Fibroblast of lung (primary cell): ENCODE measurements around the gene ZBTB16.

Experiments
- EZH2 ChIP-seq: IDR thresholded peaks from 2 replicates; pipeline ENCODE4 v1.5.1; 2012; ENCODE audit warnings: low read length, control low read depth, mild to moderate bottlenecking; ENCODE audit errors: missing control alignments
- TF ChIP-seq, protein P1 (sequence below), 2 donors: IDR thresholded peaks in 1 of 2; conservative IDR thresholded peaks in 1 of 2; 1 replicate in 1 of 2; 2 replicates in 1 of 2; pipeline ENCODE4 v1.5.1; 2011 to 2012; ENCODE audit warnings: low read length in 2 of 2, control low read depth in 1 of 2, inconsistent platforms in 1 of 2, low read depth in 1 of 2, mild to moderate bottlenecking in 1 of 2

DNA sequence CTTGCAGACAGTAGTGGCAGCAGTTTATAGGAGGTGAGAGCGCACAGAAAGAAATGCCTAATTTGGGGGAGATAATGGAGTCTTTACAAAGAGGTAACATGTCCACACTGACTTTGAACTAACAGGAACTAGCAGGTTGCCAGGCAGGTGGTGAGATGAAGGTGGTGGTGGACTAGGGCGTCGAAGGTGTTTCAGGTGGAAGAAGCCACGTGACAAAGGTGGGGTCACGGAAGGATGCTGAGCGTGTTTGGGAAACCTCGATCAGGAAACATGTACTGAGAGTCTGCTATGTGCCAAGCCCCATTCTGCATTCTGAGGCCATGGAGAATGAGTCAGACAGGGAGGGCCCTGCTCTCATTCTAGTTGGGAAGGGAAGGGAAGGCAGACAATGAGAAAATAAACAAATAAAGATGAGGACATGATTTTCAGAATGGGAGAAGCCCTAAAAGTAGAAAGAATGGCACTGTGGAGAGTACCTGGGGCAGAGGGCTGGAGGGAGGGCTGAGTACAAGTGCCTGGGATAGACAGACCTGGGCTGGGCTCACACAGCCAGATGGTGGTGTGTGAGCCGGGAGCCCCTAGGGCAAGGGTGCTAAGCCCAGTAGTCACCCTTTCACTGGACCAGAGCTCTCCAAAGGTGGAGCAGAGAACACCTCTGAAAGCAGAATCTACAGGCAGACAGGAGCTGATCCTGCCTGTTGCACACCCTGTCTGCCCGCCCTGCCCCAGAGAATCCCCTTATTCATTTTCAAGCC is 220.5 kb downstream of the ZBTB16 start:
- TF ChIP-seq, protein P1, sequence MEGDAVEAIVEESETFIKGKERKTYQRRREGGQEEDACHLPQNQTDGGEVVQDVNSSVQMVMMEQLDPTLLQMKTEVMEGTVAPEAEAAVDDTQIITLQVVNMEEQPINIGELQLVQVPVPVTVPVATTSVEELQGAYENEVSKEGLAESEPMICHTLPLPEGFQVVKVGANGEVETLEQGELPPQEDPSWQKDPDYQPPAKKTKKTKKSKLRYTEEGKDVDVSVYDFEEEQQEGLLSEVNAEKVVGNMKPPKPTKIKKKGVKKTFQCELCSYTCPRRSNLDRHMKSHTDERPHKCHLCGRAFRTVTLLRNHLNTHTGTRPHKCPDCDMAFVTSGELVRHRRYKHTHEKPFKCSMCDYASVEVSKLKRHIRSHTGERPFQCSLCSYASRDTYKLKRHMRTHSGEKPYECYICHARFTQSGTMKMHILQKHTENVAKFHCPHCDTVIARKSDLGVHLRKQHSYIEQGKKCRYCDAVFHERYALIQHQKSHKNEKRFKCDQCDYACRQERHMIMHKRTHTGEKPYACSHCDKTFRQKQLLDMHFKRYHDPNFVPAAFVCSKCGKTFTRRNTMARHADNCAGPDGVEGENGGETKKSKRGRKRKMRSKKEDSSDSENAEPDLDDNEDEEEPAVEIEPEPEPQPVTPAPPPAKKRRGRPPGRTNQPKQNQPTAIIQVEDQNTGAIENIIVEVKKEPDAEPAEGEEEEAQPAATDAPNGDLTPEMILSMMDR (conservative IDR thresholded peaks at IDR 0.05 in 1 of 2, IDR thresholded peaks at IDR 0.05 in 1 of 2; ENCODE audit: low read depth in 1 of 2, low read length in 2 of 2), result no peak
- no peak for TF ChIP-seq EZH2
